B cell (primary cell): ENCODE data around the gene CCNDBP1.

Experiments
- CTCF ChIP-seq: fragments of 200-600 bp; IDR thresholded peaks from one replicate; pipeline ENCODE4 v1.8.0; 2022; ENCODE audit warnings: antibody characterized with exemption, mild to moderate bottlenecking
- EZH2 ChIP-seq: IDR thresholded peaks from 2 replicates; pipeline ENCODE4 v1.6.1; 2012; ENCODE audit warnings: borderline replicate concordance, low read depth, mild to moderate bottlenecking, moderate library complexity, low read length; ENCODE audit not compliant: insufficient read depth, poor library complexity, severe bottlenecking

- no peak for TF ChIP-seq CTCF
- TF ChIP-seq EZH2: no peak
Measured at GRCh38 chr15:43186003-43186353, 775 bp downstream of the CCNDBP1 start.
